GM19438 (cell line): ENCODE measurements around the gene MMP24.

Source experiments
- ATAC-seq: cut with Tn5 transposase; IDR thresholded peaks from one replicate; pipeline ENCODE4 v1.9.1; 2021; ENCODE audit warnings: low read depth; ENCODE audit not compliant: unreplicated experiment

The MMP24 gene

DNA sequence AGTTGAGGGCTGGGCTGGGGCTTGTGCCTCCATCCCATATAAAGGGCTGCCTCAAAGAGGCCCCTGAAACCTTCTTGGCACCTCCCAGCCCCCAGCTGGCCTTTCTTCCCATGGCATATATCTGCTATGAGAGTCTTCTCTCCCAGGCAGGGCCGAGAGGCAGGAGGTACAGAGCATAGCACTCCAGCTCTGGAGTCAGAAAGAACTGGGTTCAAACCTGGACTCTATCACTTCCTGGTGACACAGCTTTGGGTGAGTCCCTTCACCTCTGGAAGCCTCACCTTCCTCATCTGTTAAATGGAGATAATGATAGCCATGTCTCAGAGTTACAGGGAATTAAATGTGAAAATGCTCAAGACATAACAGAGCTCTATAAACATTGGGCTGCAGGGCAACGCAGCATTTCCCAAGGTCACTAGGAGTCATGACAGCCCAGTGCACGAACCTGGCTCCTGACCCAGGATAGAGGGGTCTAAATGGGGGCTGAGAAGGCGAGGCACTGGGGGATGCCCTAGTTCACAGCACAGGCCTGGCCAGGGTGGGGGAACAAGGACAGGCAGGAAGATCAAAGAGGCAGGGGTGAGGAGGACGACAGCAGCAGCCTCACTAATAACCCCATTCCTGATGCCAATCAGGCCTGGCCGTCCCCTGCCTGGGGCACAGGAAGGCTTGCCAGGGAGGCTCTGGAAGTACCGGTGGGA lies 63.8 kb downstream of the MMP24 start:
- no peak for ATAC-seq

DNA sequence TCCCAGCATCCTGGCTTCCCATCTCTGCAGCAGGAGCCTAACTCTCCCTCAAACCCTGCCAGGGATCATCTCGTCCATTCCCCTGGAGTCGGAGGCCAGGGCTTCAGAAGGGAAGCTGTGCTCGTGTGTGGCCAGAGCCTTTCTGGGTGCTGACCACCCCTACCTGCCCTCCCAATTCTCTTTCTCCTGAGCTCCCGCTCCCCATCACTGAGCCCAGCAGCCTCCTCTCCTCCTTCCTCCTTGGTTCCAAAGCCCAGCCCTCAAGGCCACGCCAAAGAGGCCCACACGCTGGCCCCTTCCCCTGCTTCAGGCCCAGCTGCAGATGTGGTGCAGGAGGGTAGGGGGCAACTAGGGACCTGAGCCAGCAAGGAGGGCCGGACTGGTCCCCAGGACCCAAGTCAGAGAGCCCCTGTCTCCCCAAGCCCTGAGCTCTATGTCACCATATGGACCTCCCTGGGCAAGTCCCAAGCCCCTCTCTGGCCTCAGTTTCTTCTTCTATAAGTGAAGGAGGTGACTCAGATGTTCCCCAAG lies 64.5 kb downstream of the MMP24 start:
- no peak for ATAC-seq

DNA sequence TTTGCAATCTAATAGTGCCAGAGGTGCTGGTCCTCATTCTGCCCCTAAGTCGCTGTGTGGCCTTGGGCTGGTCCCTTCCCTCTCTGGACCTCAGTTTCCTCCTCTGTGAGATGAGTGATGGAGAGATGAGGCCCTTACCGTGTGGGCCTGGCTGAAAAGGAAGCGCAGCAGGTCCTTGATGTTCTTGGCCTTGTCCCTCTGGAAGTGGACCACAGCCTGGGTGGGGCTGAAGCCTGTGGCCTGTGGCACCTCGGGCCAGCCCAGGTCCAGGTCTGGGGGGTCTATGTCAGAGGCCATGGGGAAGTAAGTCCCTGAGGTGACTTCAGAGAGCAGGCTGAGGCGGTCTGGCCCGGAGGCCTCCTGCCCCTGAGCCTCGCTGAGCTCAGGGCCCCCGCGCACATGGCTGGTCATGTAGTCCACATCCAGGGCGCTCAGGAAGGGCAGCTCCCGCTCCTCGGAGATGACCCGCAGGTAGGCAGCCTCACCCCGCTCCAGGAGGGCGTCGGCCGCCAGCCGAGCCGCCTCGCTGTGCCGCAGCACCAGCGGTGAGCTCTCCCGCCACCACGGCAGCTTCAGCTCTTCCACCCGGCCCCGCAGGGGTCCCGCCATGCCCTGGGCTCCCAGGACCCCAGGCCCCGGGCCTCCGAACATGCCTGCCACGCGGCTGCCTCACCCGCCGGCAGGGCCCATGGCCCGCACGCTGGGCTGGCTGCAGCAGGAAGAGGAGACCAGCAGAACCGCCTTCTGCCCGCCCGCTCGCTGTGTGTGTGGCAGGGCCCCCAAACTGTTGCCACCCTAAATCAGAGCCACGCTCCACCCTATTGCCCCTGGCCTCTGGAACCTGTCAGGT lies 65.4 kb downstream of the MMP24 start, which contains the start of gene FAM83C:
FAM83C (minus strand) TSS at position 772 of the 850 bp plus-strand sequence; CDS start at position 651, 121 bp downstream.
- ATAC-seq: no peak

DNA sequence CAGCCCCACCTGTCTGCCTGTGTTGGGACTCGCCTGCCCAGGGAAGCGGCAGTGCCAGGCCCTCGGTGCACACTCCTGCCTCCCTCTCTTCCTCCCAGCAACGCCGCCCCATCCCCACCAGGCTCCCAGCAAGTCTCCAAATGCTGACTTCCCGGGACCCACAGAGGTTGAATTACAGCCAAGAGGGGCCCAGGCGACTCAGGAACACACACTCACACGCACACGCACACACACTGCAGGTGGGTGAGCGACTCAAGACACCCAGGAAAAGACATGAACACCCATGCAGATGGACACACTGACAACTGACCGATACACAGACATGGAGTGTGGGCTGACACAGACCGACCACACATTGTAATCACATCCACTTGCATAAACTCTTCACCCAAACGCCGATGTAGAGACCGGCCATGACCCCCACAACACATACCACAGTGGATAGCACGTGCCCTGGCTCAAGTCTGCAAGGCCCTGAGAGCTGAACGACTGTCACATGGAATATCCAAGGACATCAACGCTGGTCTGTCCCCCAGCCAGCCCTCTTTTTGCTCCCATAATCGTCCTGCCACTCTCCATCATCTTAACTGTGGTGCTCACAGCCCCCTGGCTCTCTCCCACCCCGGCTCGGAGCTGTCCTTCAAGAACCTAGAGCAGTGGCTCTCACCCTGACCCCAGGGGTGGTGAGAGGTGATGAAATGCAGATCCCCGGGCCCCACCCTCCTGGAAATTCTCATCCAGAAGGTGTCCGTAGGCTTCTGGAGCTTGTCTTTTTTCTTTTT lies 66.2 kb downstream of the MMP24 start:
- ATAC-seq: no peak

DNA sequence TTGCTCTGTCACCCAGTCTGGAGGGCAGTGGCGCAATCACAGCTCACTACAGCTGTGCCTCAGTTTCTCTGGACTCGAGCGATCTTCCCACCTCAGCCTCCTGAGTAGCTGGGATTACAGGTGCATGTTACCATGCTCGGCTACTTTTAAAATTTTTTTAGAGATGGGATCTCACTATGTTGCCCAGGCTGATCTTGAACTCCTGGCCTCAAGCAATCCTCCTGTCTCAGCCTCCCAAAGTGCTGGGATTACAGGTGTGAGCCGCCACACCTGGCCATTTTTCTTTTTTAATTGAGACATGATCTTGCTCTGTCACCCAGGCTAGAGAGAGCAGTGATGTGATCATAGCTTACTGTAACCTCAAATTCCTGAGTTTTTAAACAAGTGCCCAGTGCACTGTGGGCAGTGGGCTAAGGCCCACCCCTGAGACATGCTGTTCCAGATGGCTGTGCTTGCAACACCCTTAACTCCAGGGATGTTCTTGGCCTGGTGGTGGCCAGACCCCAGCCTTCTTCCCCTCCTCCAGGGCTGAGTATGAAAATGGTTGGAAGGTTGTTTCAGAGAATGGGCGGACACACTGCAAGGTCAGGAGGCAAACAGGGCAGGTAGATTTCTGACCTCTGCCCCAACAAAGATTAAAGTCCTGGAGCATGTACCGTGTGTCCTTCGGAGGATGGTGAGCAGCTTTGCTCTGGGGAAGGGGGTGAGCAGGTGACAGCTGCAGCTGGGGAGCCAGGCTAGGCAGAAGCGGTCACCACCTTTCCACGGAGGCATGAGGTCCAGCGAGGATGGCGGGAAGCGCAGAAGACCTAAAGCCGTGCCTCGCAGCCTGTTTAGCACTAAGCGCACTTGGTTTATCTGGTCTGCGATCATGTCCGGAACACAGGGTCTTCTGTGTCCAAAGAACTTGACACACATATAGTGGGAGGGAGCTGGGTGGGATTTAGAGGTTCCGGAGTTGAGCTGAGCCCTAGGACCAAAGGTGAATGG lies 67.1 kb downstream of the MMP24 start:
- ATAC-seq: no peak

DNA sequence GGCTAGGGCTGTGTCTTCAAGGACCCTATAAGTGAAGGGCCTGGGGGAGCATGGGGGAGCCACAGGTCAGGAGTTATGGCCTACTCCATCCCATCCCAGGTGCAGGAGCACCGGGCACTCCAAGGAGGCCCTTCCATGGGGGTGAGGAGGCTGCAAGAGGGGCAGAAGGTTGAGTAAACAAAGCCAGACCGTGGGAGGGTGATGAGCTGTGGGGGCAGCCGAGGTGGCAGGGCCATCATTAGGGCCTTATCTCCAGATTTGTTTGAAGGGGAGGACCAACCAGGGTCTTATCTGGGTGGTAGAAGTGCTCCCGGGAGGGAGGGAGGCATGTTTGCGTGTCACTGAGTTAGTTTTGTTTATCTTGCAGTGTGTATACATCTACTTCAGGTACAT lies 67.8 kb downstream of the MMP24 start:
- ATAC-seq: no peak

DNA sequence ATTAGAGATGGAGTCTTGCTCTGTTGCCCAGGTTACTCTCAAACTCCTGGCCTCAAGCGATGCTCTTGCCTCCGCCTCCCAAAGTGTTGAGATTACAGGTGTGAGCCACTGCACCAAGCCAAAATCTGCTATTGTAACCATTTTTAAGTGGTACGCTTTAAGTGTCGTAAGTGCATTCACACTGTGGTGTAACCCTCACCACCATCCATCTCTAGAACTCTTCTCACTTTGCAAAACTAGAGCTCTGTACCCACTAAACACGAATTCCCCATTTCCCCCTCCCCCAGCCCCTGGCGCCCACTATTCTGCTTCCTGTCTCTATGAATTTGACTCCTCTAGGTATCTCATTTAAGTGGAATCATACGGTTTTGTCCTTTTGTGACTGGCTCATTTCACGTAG lies 68.6 kb downstream of the MMP24 start:
- no peak for ATAC-seq

DNA sequence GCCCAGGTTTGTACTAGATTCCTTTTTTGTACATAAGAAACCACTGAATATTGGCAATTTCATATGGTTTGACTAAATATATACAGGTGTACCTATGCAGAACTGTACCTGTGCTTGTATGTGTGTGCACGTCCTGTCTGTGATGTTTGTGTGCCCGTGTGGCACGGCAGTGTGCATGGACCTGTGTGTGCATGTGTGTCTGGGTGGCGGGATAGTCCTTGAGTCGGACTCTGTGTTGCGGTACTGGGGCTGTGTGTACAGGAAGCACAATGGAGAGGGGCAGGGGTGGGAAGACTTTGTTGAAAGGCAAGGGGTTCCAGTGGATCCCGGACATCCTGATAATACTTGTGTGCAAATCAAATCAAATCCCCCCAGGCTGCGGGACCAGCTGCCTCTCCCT lies 69.2 kb downstream of the MMP24 start:
- ATAC-seq: no peak

DNA sequence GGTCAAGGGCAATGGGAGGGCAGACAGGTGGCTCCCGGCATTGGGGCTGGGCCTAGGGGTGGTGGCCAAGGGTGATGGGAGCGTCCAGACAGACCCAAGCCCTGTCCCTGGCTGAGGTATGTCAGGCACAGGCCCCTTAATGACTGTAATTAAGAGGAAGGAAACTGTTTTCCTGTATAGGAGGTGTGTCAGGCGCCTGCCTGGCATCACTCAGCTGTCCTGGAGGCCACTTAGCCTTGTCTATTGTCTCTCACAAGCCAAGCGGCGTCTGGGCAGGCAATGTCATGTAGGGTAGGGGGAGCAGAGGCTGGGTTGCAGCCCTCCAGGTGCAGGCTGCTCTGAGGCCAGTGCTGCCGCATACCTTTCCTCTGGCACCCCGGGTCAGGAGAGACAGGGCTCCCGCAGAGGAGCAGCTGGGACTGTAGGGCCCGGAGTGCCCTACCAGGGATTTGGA lies 69.6 kb downstream of the MMP24 start:
- no peak for ATAC-seq

DNA sequence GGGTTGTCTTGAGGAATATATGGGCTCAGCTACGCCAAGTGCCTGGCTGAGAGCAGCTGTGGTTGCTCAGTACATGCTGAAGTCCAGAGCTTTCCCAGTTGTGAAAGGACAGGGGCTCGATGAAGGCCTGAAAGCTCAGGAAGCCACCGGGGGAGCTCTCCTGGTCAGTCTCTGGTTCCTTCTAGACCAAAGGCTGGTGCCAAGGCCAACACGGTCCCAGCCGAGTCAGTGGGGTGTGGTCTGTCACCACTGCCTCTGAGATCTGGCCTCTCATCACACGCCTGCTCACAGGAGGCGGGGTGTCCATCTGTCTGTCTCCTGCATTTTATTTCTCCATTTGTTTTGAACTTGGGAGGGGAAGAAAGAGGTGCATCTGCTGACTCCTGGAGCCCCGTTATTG lies 70.7 kb downstream of the MMP24 start:
- no peak for ATAC-seq

DNA sequence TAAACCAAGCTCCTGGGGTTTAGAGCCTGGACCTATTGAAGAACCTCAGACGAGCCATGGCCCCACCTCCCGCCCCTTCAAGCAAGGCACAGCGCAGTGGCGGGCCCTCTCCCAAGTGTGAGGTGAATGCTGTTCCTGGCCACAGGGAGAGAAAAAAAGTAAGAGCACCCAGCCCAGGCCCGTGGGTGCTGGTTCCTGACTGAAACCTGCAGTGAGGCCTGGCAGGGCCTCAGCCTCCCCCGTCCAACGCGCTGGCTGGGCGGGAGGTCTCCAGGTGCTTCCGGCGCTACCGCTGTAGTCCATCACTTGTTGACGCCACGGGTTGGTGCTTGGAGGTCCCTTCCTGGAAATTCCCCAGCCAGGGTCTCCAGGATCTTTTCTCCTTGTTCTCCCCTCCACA lies 71.2 kb downstream of the MMP24 start:
- no peak for ATAC-seq

DNA sequence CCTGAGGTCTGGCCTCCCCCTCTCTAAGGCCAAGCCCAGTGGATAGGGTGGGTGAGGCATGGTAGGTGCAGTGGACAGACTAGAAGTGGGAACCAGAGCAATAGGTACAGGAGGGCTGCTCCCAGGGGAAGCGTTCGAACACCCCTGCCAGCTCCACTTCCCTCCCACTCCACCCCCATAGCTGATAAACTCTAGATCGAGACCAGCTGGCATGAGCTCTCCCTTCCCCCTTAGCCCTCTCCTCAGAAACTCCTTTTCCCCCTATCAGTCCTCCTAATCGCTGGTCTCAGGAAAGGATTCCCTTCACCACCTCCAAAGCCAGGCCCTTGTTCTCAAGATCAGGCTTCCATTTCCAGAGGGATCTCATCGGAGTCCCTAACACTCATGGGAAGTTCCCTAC lies 71.8 kb downstream of the MMP24 start:
- ATAC-seq: no peak

DNA sequence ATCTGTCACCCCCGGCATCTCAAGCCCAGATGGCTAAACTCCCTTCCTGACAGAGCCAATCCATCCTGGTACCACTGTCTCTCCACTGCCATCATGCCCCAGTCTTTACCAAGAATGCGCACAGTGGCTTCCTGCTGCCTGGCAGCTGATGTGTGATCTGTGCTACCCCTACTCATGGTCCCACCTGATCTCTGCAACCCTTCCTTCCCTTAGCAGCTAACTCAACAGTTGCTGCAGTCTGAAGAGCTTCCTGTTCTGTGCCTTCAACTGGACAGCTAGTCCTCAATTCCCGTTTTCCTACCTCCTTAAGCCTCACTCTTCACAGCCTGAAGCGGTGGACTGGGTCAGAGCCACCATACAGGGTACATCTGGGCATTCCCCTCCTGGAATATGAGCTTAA lies 73.3 kb downstream of the MMP24 start:
- ATAC-seq: no peak

DNA sequence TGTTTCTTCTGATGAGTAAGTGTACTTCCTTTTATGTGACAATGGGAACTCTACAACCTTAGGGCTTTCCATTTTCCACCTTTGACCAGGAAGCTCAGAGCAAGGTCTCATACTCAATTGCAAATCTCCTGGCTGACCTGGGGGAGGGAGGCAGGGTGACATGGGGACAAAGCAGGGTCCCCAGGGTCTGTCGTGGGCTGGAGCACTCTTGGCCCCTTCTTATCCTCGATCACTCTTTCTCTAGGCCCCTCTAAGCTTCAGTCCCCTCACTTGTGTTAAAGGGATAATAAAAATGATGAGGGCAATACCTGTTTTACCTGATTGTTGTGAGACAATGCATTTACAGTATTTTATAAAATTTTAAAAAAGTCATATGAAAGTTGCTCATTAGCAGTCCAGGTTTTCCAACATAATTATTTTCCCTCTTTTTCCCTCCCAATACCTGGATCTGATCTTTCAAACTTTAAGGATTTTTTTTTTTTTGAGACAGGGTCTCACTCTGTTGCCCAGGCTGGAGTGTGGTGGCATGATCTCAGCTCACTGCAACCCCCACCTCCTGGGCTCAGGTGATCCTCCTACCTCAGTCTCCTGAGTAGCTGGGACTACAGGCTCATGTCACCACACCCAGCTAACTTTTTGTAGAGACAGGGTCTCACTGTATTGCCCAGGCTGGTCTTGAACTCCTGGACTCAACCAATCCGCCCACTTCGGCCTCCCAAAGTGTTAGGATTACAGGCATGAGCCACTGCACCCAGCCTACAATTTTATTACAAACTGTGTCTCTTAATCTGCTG lies 74.2 kb downstream of the MMP24 start:
- ATAC-seq: no peak

DNA sequence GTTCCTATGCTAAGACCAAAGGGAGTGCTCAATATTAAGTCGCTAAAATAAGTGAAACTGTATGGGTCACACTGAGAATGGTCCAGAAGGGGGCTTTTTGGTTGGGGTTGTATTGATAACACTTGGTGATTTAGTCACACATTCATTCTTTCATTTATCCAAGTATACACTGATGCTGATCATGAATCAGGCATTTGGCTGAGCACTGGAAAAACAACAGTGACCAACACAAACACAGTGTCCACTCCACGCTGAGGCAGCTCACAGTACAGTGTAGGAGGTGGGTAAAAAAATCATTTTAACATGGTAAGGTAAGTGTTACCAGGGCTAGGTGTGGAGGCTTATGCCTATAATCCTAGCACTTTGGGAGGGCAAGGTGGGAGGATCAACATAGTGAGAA lies 74.9 kb downstream of the MMP24 start:
- no peak for ATAC-seq

DNA sequence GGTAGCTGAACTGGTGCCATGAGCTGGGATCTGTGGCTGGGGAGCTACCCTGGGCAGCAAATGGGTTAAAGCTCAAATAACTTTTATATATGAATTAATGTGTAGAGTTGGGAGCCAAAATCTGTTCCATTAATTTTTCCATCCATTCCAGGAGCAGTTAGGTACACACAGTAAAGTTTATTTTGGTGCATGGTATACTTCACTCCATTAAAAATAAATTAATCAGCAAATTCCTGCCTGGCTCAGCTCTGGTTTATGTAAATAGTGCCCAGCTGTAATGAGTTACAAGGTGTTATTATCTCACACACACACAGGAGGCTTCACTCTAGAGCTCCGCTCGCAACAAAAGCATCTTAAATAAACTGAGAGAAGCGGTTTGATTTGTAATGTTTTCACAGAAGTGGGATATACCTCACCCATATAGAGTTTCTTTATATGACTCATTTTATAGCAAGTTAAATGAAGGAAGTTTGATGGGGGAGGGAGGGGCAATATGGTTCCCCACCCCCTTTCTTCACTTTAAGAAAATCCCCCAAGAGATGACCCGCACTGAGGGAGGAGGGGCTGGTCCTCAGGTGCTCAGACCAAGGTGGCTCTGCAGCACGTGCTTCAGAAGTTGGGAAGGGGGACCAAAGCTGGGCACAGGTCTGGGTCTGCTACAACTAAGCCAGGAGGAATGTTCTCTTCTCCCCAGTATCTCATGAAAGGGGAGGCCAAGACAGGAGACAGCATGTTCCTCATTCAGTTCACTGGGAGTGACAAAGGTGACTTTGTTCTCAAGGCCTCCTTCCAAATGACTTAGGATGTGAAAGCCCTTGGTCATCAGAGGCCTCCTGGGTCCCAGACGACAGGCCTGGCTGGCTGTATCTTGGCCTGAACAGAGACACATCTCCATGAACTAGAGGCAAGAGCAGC lies 76.2 kb downstream of the MMP24 start:
- no peak for ATAC-seq

DNA sequence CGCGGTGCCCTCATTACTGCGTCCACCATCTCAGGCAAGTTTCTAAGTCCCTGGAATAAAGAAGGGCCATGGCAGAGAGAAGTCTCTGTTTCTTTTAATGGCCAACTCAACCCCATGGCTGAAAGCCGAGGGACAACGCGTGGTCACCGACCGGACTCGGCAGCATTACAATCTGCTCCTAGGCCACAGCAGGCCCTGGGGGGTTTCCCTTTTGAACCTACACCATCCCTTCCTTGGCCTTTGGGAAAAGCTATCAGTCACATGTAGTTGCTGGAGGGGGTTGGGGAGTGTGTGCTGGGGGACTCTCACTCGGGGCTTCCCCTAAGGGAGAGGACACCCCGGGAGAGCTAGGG lies 76.9 kb downstream of the MMP24 start:
- no peak for ATAC-seq
